Astrocyte (in vitro differentiated cells and primary cell): ENCODE results near the gene FAM177B.

Source experiments
- EZH2 ChIP-seq: IDR thresholded peaks from 2 replicates; pipeline ENCODE4 v1.6.1; 2012; ENCODE audit warnings: mild to moderate bottlenecking, low read length, inconsistent platforms; ENCODE audit not compliant: insufficient read depth
- TF ChIP-seq, protein P1 (sequence below): IDR thresholded peaks from 2 replicates; pipeline ENCODE4 v1.5.1; 2011; ENCODE audit warnings: low read depth, mild to moderate bottlenecking, inconsistent platforms, low read length, moderate library complexity; ENCODE audit not compliant: insufficient read depth

DNA sequence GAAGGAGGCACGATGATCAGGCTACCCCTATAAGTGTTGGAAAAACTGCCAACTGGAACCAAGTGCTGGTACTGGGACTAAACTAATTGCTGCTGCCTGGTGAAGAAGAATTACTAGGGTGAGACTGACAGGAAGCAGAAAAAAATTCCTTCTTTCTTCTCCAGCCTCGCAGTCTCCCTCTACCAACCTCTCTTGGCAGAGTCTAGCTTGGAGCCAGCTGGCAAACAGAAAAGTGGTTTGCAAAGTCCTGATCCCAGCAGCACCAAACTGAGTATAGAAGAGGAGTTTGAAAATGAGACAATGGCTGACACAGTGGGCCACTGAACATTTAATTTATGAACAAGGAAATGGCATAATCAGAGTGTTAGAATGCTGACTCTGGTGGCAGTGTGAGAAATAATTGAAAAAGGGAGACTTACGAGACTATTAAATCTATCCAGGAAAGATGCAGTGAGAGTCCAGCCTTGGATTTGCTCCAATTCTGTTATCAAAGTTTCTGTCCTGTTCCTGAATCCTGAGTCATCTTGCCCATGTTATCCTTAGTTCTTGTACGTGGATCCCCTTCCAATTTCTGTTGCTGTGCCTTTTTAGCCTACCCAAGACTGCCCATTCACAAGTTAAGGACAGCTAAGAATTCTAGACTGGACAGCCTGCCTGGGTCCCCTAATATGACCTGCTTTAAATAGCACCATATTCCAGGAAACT lies 54.2 kb downstream of the FAM177B start:
- TF ChIP-seq, protein P1, sequence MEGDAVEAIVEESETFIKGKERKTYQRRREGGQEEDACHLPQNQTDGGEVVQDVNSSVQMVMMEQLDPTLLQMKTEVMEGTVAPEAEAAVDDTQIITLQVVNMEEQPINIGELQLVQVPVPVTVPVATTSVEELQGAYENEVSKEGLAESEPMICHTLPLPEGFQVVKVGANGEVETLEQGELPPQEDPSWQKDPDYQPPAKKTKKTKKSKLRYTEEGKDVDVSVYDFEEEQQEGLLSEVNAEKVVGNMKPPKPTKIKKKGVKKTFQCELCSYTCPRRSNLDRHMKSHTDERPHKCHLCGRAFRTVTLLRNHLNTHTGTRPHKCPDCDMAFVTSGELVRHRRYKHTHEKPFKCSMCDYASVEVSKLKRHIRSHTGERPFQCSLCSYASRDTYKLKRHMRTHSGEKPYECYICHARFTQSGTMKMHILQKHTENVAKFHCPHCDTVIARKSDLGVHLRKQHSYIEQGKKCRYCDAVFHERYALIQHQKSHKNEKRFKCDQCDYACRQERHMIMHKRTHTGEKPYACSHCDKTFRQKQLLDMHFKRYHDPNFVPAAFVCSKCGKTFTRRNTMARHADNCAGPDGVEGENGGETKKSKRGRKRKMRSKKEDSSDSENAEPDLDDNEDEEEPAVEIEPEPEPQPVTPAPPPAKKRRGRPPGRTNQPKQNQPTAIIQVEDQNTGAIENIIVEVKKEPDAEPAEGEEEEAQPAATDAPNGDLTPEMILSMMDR, result no peak
- no peak for TF ChIP-seq EZH2
